Measurements from ENCODE around the gene LAMC1. TPM values are rescaled to one million over a fixed set of nuclear protein-coding genes. Genes with fewer than 3 reads are reported as not detected.

Gene LAMC1
- polyA plus RNA-seq, 1 donor from 2014 or later: 4.2 TPM

- Histone ChIP-seq H3K9me3 (ENCODE audit: low read length) (no peaks in the 10 kb centered on the region), H2AFZ (ENCODE audit: low read depth, low read length) (no peak overlapping the region), H3F3A (ENCODE audit: insufficient read depth, low read length, poor library complexity, severe bottlenecking) (no peaks in the 10 kb centered on the region), H3K4me2 (ENCODE audit: low read length) (no peak overlapping the region), H3K4me3 (ENCODE audit: low read length) (no peak overlapping the region), H3K9me2 (ENCODE audit: insufficient read depth, low read length) (no peaks in the 10 kb centered on the region), H3K9ac (ENCODE audit: low read length) (no peak overlapping the region), H3K27ac (ENCODE audit: low read length) (no peak overlapping the region), H3K27me3 (ENCODE audit: insufficient read depth, low read depth, low read length) (no peaks in the 10 kb centered on the region), H4K20me1 (ENCODE audit: insufficient read depth) (no peaks in the 10 kb centered on the region), H3K79me2 (replicated peaks; ENCODE audit: insufficient read depth, low read length) (no peaks in the 10 kb centered on the region), H3K36me3 (ENCODE audit: insufficient read depth, low read length) (no peaks in the 10 kb centered on the region)
- TF ChIP-seq POLR2AphosphoS5 (IDR thresholded peaks at IDR 0.05): no peak
- TF ChIP-seq TAF1 (IDR thresholded peaks at IDR 0.05; ENCODE audit: low read depth): no peak
- no peak for TF ChIP-seq CTCF (IDR thresholded peaks at IDR 0.05; ENCODE audit: poor library complexity, severe bottlenecking)
- no peak for TF ChIP-seq REST (IDR thresholded peaks at IDR 0.05; ENCODE audit: borderline replicate concordance)
- no peak for TF ChIP-seq SMC3 (conservative IDR thresholded peaks at IDR 0.05; ENCODE audit: poor library complexity)
- no peak for TF ChIP-seq EZH2 (IDR thresholded peaks at IDR 0.05; ENCODE audit: borderline replicate concordance, insufficient read depth, low read length, poor library complexity, severe bottlenecking)
- no peak for TF ChIP-seq EP300 (conservative IDR thresholded peaks at IDR 0.05; ENCODE audit: poor library complexity, severe bottlenecking)
- no peak for TF ChIP-seq MXI1 (conservative IDR thresholded peaks at IDR 0.05; ENCODE audit: poor library complexity, severe bottlenecking)
- no peak for TF ChIP-seq RAD21 (conservative IDR thresholded peaks at IDR 0.05)
Observed at GRCh38 chr1:183091181-183091580, 68.0 kb downstream of the LAMC1 start.

GRCh38 chr1:183092350-183092749, 69.1 kb downstream of the LAMC1 start:
- TF ChIP-seq REST (IDR thresholded peaks at IDR 0.05; ENCODE audit: borderline replicate concordance) (no peak), POLR2AphosphoS5 (IDR thresholded peaks at IDR 0.05) (no peak), SMC3 (conservative IDR thresholded peaks at IDR 0.05; ENCODE audit: poor library complexity) (no peak), RAD21 (conservative IDR thresholded peaks at IDR 0.05) (no peak), CTCF (IDR thresholded peaks at IDR 0.05; ENCODE audit: poor library complexity, severe bottlenecking) (no peak), TAF1 (IDR thresholded peaks at IDR 0.05; ENCODE audit: low read depth) (no peak), MXI1 (conservative IDR thresholded peaks at IDR 0.05; ENCODE audit: poor library complexity, severe bottlenecking) (no peak), EZH2 (IDR thresholded peaks at IDR 0.05; ENCODE audit: borderline replicate concordance, insufficient read depth, low read length, poor library complexity, severe bottlenecking) (no peak), EP300 (conservative IDR thresholded peaks at IDR 0.05; ENCODE audit: poor library complexity, severe bottlenecking) (no peak)
- Histone ChIP-seq H3K4me2 (ENCODE audit: low read length) (no peak overlapping the region), H4K20me1 (ENCODE audit: insufficient read depth) (no peaks in the 10 kb centered on the region), H3K9me3 (ENCODE audit: low read length) (no peaks in the 10 kb centered on the region), H3K79me2 (replicated peaks; ENCODE audit: insufficient read depth, low read length) (no peaks in the 10 kb centered on the region), H3K9me2 (ENCODE audit: insufficient read depth, low read length) (no peaks in the 10 kb centered on the region), H3K9ac (ENCODE audit: low read length) (no peak overlapping the region), H3K36me3 (ENCODE audit: insufficient read depth, low read length) (no peaks in the 10 kb centered on the region), H3F3A (ENCODE audit: insufficient read depth, low read length, poor library complexity, severe bottlenecking) (no peaks in the 10 kb centered on the region), H2AFZ (ENCODE audit: low read depth, low read length) (no peak overlapping the region), H3K4me3 (ENCODE audit: low read length) (no peak overlapping the region), H3K27me3 (ENCODE audit: insufficient read depth, low read depth, low read length) (no peaks in the 10 kb centered on the region), H3K27ac (ENCODE audit: low read length) (no peak overlapping the region)

Data from neural cell (in vitro differentiated cells).